ENCODE data around the gene NDUFAF8.

The NDUFAF8 gene

GRCh38 chr17:81257533-81257932 is 18.4 kb downstream of the NDUFAF8 start:
- no peak for TF ChIP-seq CTCF (IDR thresholded peaks at IDR 0.05; ENCODE audit: extremely low read depth, insufficient read depth, missing control alignments)
- DNase-seq (ENCODE audit: low spot score) = no peak
- in situ Hi-C loops (cut with MboI; ENCODE audit: low pct_unique_long_range_greater_than_20kb, low sequenced_read_pairs, unreplicated experiment) = no loop called here

- TF ChIP-seq CTCF (IDR thresholded peaks at IDR 0.05; ENCODE audit: extremely low read depth, insufficient read depth, missing control alignments) = no peak
- in situ Hi-C loops (cut with MboI; ENCODE audit: low pct_unique_long_range_greater_than_20kb, low sequenced_read_pairs, unreplicated experiment) = no loop called here
- no peak for DNase-seq (ENCODE audit: low spot score)
Measured at GRCh38 chr17:81258292-81258691, 19.2 kb downstream of the NDUFAF8 start.

- TF ChIP-seq CTCF (IDR thresholded peaks at IDR 0.05; ENCODE audit: extremely low read depth, insufficient read depth, missing control alignments) = no peak
- in situ Hi-C loops (cut with MboI; ENCODE audit: low pct_unique_long_range_greater_than_20kb, low sequenced_read_pairs, unreplicated experiment) = no loop called here
- no peak for DNase-seq (ENCODE audit: low spot score)
Measured at GRCh38 chr17:81259058-81259605, 20.0 kb downstream of the NDUFAF8 start.

- no peak for DNase-seq (ENCODE audit: low spot score)
- in situ Hi-C loops (cut with MboI; ENCODE audit: low pct_unique_long_range_greater_than_20kb, low sequenced_read_pairs, unreplicated experiment) = no loop called here
- no peak for TF ChIP-seq CTCF (IDR thresholded peaks at IDR 0.05; ENCODE audit: extremely low read depth, insufficient read depth, missing control alignments)
Measured at GRCh38 chr17:81260171-81260570, 21.1 kb downstream of the NDUFAF8 start.

- no peak for TF ChIP-seq CTCF (IDR thresholded peaks at IDR 0.05; ENCODE audit: extremely low read depth, insufficient read depth, missing control alignments)
- DNase-seq (ENCODE audit: low spot score) = no peak
- in situ Hi-C loops (cut with MboI; ENCODE audit: low pct_unique_long_range_greater_than_20kb, low sequenced_read_pairs, unreplicated experiment) = no loop called here
Measured at GRCh38 chr17:81260641-81261040, 21.5 kb downstream of the NDUFAF8 start.

- TF ChIP-seq CTCF (IDR thresholded peaks at IDR 0.05; ENCODE audit: extremely low read depth, insufficient read depth, missing control alignments) = no peak
- in situ Hi-C loops (cut with MboI; ENCODE audit: low pct_unique_long_range_greater_than_20kb, low sequenced_read_pairs, unreplicated experiment) = no loop called here
Measured at GRCh38 chr17:81261096-81261495, 22.0 kb downstream of the NDUFAF8 start.

More at GRCh38 chr17:81261096-81261495, 22.0 kb downstream of the NDUFAF8 start:
- DNase-seq (ENCODE audit: low spot score) = no peak

Measured in GM13977 (cell line).